Stimulated activated CD8-positive, alpha-beta memory T cell treated with anti-CD3 and anti-CD28 coated beads, Interleukin-15, amount 100 ng/mL, for 24 hours (primary cell): Measurements from ENCODE around the gene RTL10.

Experiments
- DNase-seq: peaks from one replicate; pipeline ENCODE4 v3.0.0-alpha.2; 2020; ENCODE audit warnings: low read depth

RTL10 gene

GRCh38 chr22:19823191-19823901 is 31.3 kb downstream of the RTL10 start:
- DNase-seq, result no peak

GRCh38 chr22:19822301-19823117 is 32.2 kb downstream of the RTL10 start:
- DNase-seq, result no peak

- no peak for DNase-seq
These were observed 33.0 kb downstream of the RTL10 start for GRCh38 chr22:19821523-19822300.

- no peak for DNase-seq
These were observed 33.7 kb downstream of the RTL10 start for GRCh38 chr22:19820880-19821522.

GRCh38 chr22:19819911-19820879 is 34.5 kb downstream of the RTL10 start:
- no peak for DNase-seq

GRCh38 chr22:19819208-19819910 is 35.3 kb downstream of the RTL10 start:
- no peak for DNase-seq

GRCh38 chr22:19818324-19819207 is 36.1 kb downstream of the RTL10 start:
- DNase-seq, result no peak

GRCh38 chr22:19816372-19817119 is 38.1 kb downstream of the RTL10 start:
- no peak for DNase-seq

- no peak for DNase-seq
These were observed 38.8 kb downstream of the RTL10 start for GRCh38 chr22:19815823-19816290.

GRCh38 chr22:19815093-19815822 is 39.4 kb downstream of the RTL10 start:
- no peak for DNase-seq

GRCh38 chr22:19814428-19814827 is 40.2 kb downstream of the RTL10 start:
- no peak for DNase-seq

- DNase-seq, result no peak
These were observed 41.8 kb downstream of the RTL10 start for GRCh38 chr22:19812910-19813309.

- no peak for DNase-seq
These were observed 42.6 kb downstream of the RTL10 start for GRCh38 chr22:19811811-19812771.

GRCh38 chr22:19811211-19811621 is 43.5 kb downstream of the RTL10 start:
- DNase-seq, result no peak

- no peak for DNase-seq
These were observed 44.1 kb downstream of the RTL10 start for GRCh38 chr22:19810381-19811201.

- DNase-seq, result no peak
These were observed 44.9 kb downstream of the RTL10 start for GRCh38 chr22:19809741-19810140.
